HCT116 (cell line): ENCODE results near the gene PLCB1. TPM values are rescaled to one million over a fixed set of nuclear protein-coding genes. Genes with fewer than 3 reads are reported as not detected.

Experiments used
- ATAC-seq: fragments of 200-7000 bp; cut with Tn5 transposase; 2 replicates; pipeline ENCODE4 v1.9.1; 2020; ENCODE audit warnings: mild to moderate bottlenecking, moderate library complexity
- BruUV-seq: library from RNA; stranded (reverse); fragments of 400-500 nt; replicated peaks from 2 replicates; lab custom pipeline; 2021; lab: Mats Ljungman, UMichigan
- CTCF ChIA-PET: fragments of 300-600 bp; sonication (Branson Sonifier 250); formaldehyde crosslinking; loops from one replicate; lab custom pipeline; 2021; ENCODE audit warnings: antibody characterized with exemption; lab: Charles Lee
- POLR2A ChIA-PET: fragments of 300-600, 350-600 bp; sonication (Branson Sonifier 250); formaldehyde crosslinking; loops from one replicate; lab custom pipeline; 2021; ENCODE audit warnings: antibody characterized with exemption; lab: Charles Lee
- RAD21 ChIA-PET, 2 experiments: fragments of 300-600 bp; sonication (Branson Sonifier 250); formaldehyde crosslinking; loops; one replicate each; lab custom pipeline; 2023; ENCODE audit warnings: low total read pairs in 2 of 2; ENCODE audit not compliant: uncharacterized antibody in 2 of 2, unreplicated experiment in 2 of 2, low non-redundant PET in 1 of 2; lab: Charles Lee
- DNase-seq: peaks from one replicate; pipeline ENCODE4 v3.0.0-alpha.2; 2010; ENCODE audit warnings: low read depth, low spot score
- H2AFZ ChIP-seq: fragments of 200-600 bp; shearing (Covaris generic), sonication (generic); 2 replicates; pipeline ENCODE4 v1.6.1; 2017; ENCODE audit warnings: low read depth, mixed run types, mixed read lengths, antibody characterized with exemption, low read length; ENCODE audit not compliant: poor library complexity, severe bottlenecking
- H3K27ac ChIP-seq: 2 replicates; pipeline ENCODE4 v1.5.1; 2012; ENCODE audit warnings: low read depth, low read length
- H3K27me3 ChIP-seq: fragments of 200-600 bp; sonication (generic); 2 replicates; pipeline ENCODE4 v1.6.1; 2016; ENCODE audit warnings: mixed run types, low read length, mixed read lengths; ENCODE audit not compliant: insufficient read depth
- H3K36me3 ChIP-seq, 2 experiments: fragments of 200-500 bp in 1 of 2; fragments of 200-600 bp in 1 of 2; sonication (Bioruptor generic) in 1 of 2; sonication (generic) in 1 of 2; 2 replicates each; pipeline versions ENCODE4 v1.5.1 to v1.6.1; 2014 to 2016; ENCODE audit warnings: low read length in 2 of 2, inconsistent platforms in 1 of 2, mixed read lengths in 1 of 2, mixed run types in 1 of 2; ENCODE audit not compliant: insufficient read depth in 2 of 2, control insufficient read depth in 1 of 2
- H3K4me1 ChIP-seq, 2 experiments: fragments of 200-600 bp in 1 of 2; sonication (generic) in 1 of 2; 2 replicates each; pipeline versions ENCODE4 v1.5.1 to v1.6.1; 2012 to 2017; ENCODE audit warnings: low read length in 2 of 2, inconsistent platforms in 1 of 2, mild to moderate bottlenecking in 1 of 2, mixed read lengths in 1 of 2, mixed run types in 1 of 2, moderate library complexity in 1 of 2; ENCODE audit not compliant: insufficient read depth in 2 of 2, control insufficient read depth in 1 of 2
- H3K4me2 ChIP-seq: fragments of 200-600 bp; sonication (generic); 2 replicates; pipeline ENCODE4 v1.6.1; 2017; ENCODE audit warnings: mixed run types, low read length, mixed read lengths
- H3K4me3 ChIP-seq, 2 experiments: fragments of 200-600 bp in 1 of 2; sonication (generic) in 1 of 2; replicated peaks in 1 of 2; 2 replicates each; pipeline ENCODE4 v1.5.1; 2011 to 2016; ENCODE audit warnings: low read length in 2 of 2, control low read depth in 1 of 2, low read depth in 1 of 2, mild to moderate bottlenecking in 1 of 2, mixed read lengths in 1 of 2, mixed run types in 1 of 2
- H3K79me2 ChIP-seq: fragments of 200-600 bp; sonication (generic); 2 replicates; pipeline ENCODE4 v1.6.1; 2017; ENCODE audit warnings: mild to moderate bottlenecking, mixed run types, low read length, moderate library complexity, mixed read lengths; ENCODE audit not compliant: insufficient read depth
- H3K9ac ChIP-seq: fragments of 200-600 bp; sonication (generic); 2 replicates; pipeline ENCODE4 v1.6.1; 2016; ENCODE audit warnings: low read length, mixed read lengths
- H3K9me2 ChIP-seq: fragments of 200-600 bp; sonication (generic), shearing (Covaris generic); 2 replicates; pipeline ENCODE4 v1.6.1; 2017; ENCODE audit warnings: mixed run types, mild to moderate bottlenecking, moderate library complexity; ENCODE audit not compliant: insufficient read depth
- H3K9me3 ChIP-seq, 2 experiments: fragments of 200-500 bp in 1 of 2; fragments of 200-600 bp in 1 of 2; sonication (Bioruptor generic) in 1 of 2; sonication (generic) in 1 of 2; 2 replicates each; pipeline ENCODE4 v1.6.1; 2014 to 2017; ENCODE audit warnings: low read length in 2 of 2, mixed read lengths in 2 of 2, inconsistent platforms in 1 of 2, low read depth in 1 of 2, mild to moderate bottlenecking in 1 of 2, mixed run types in 1 of 2, moderate library complexity in 1 of 2; ENCODE audit not compliant: control insufficient read depth in 1 of 2, insufficient read depth in 1 of 2
- H4K20me1 ChIP-seq: fragments of 200-600 bp; sonication (generic), shearing (Covaris generic); 2 replicates; pipeline ENCODE4 v1.6.1; 2017; ENCODE audit warnings: mixed run types, mild to moderate bottlenecking, moderate library complexity; ENCODE audit not compliant: insufficient read depth
- EGR1 ChIP-seq: IDR thresholded peaks from 2 replicates; pipeline ENCODE4 v1.6.1; 2012; ENCODE audit warnings: low read depth
- FOSL1 ChIP-seq: IDR thresholded peaks from 2 replicates; pipeline ENCODE4 v1.6.1; 2012; ENCODE audit warnings: low read depth
- JUND ChIP-seq: IDR thresholded peaks from 2 replicates; pipeline ENCODE4 v1.6.1; 2012
- POLR2A ChIP-seq: IDR thresholded peaks from 2 replicates; pipeline ENCODE4 v1.7.0; 2011; ENCODE audit warnings: borderline replicate concordance; ENCODE audit not compliant: insufficient read depth, insufficient read length; ENCODE audit errors: extremely low read depth
- RAD21 ChIP-seq: IDR thresholded peaks from 2 replicates; pipeline ENCODE4 v1.6.1; 2012; ENCODE audit warnings: low read depth, mild to moderate bottlenecking
- SIN3A ChIP-seq: IDR thresholded peaks from 2 replicates; pipeline ENCODE4 v1.6.1; 2012; ENCODE audit warnings: low read depth
- SP1 ChIP-seq: IDR thresholded peaks from 2 replicates; pipeline ENCODE4 v1.6.1; 2012; ENCODE audit warnings: low read depth
- SRF ChIP-seq: IDR thresholded peaks from 2 replicates; pipeline ENCODE4 v1.6.1; 2012; ENCODE audit warnings: low read depth
- YY1 ChIP-seq: IDR thresholded peaks from 2 replicates; pipeline ENCODE4 v1.6.1; 2011; ENCODE audit warnings: low read length, low read depth, moderate library complexity, mild to moderate bottlenecking; ENCODE audit not compliant: insufficient replicate concordance; ENCODE audit errors: extremely low read depth
- intact Hi-C: fragments of 100-400 bp; cut with micrococcal nuclease; formaldehyde crosslinking; loops from 2 replicates; pipeline ENCODE4 v1.10.0; 2022
- total RNA-seq: library from RNA; stranded (reverse); gene quantifications from one replicate; pipeline ENCODE4 v1.2.1, GENCODE V29; 2021; ENCODE audit not compliant: unreplicated experiment
- TF ChIP-seq, protein P1 (sequence below): IDR thresholded peaks from 2 replicates; pipeline ENCODE4 v1.6.1; 2012; ENCODE audit warnings: low read depth
- TF ChIP-seq, protein P2 (sequence below): IDR thresholded peaks from 2 replicates; pipeline ENCODE4 v1.6.1; 2012

Gene PLCB1
- total RNA-seq, 1 experiment from 2014 or later = 15.8 TPM

DNA sequence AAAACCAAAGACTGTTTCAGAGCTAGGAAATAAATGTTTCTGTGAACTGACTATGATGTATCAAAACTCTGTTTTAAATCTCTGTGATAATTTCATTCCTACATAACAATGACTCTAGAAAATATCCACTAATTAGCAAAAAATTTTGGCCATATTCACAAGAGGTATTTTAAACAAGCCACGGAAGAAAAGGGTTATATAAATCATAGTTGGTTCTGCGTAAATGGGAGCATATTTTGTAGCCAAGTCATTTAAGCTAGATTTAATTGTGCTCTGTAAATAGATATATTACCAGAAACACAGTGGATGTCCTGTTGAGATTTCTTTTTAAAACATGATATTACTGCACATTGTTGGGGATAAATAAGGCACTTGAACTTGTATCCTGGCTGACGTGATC, 520.3 kb downstream of the PLCB1 start:
- RAD21 ChIA-PET = no interaction called here

More for the DNA sequence above, 520.3 kb downstream of the PLCB1 start:
- no peaks in the 10 kb centered on the region for H3K4me1 ChIP-seq
- TF ChIP-seq JUND = no peak
- TF ChIP-seq SRF = no peak
- TF ChIP-seq FOSL1 = no peak
- no peak for TF ChIP-seq POLR2A
- no peak for TF ChIP-seq RAD21
- TF ChIP-seq, protein P1, sequence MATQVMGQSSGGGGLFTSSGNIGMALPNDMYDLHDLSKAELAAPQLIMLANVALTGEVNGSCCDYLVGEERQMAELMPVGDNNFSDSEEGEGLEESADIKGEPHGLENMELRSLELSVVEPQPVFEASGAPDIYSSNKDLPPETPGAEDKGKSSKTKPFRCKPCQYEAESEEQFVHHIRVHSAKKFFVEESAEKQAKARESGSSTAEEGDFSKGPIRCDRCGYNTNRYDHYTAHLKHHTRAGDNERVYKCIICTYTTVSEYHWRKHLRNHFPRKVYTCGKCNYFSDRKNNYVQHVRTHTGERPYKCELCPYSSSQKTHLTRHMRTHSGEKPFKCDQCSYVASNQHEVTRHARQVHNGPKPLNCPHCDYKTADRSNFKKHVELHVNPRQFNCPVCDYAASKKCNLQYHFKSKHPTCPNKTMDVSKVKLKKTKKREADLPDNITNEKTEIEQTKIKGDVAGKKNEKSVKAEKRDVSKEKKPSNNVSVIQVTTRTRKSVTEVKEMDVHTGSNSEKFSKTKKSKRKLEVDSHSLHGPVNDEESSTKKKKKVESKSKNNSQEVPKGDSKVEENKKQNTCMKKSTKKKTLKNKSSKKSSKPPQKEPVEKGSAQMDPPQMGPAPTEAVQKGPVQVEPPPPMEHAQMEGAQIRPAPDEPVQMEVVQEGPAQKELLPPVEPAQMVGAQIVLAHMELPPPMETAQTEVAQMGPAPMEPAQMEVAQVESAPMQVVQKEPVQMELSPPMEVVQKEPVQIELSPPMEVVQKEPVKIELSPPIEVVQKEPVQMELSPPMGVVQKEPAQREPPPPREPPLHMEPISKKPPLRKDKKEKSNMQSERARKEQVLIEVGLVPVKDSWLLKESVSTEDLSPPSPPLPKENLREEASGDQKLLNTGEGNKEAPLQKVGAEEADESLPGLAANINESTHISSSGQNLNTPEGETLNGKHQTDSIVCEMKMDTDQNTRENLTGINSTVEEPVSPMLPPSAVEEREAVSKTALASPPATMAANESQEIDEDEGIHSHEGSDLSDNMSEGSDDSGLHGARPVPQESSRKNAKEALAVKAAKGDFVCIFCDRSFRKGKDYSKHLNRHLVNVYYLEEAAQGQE = no peak
- TF ChIP-seq SIN3A = no peak
- no peak for TF ChIP-seq EGR1
- no peak for TF ChIP-seq YY1
- TF ChIP-seq, protein P2, sequence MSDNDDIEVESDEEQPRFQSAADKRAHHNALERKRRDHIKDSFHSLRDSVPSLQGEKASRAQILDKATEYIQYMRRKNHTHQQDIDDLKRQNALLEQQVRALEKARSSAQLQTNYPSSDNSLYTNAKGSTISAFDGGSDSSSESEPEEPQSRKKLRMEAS = no peak
- no peak for TF ChIP-seq SP1
- POLR2A ChIA-PET = no interaction called here
- no peak overlapping the region for H2AFZ ChIP-seq
- no peaks in the 10 kb centered on the region for H3K9me3 ChIP-seq
- BruUV-seq = no TSS peak
- no peak overlapping the region for H3K4me3 ChIP-seq
- H4K20me1 ChIP-seq = no peaks in the 10 kb centered on the region
- no peaks in the 10 kb centered on the region for H3K9me2 ChIP-seq
- CTCF ChIA-PET = no interaction called here
- no peak overlapping the region for H3K27ac ChIP-seq
- intact Hi-C loops = no loop called here
- DNase-seq = no peak
- no peaks in the 10 kb centered on the region for H3K27me3 ChIP-seq
- no peak overlapping the region for H3K4me2 ChIP-seq
- H3K36me3 ChIP-seq = no peaks in the 10 kb centered on the region
- H3K79me2 ChIP-seq = no peaks in the 10 kb centered on the region
- H3K9ac ChIP-seq = no peak overlapping the region
- ATAC-seq = no peak
